ENCODE results near the gene DAAM2.

GRCh38 chr6:39786649-39787048, 5.5 kb upstream of the DAAM2 start:
- TF ChIP-seq CTCF (conservative IDR thresholded peaks at IDR 0.05; ENCODE audit: low read length) (no peak), EZH2phosphoT487 (IDR thresholded peaks at IDR 0.05; ENCODE audit: borderline replicate concordance) (no peak)

Data from Loucy (cell line).